MM.1S (cell line): Measurements from ENCODE around the gene MTA3.

Experiments
- DNase-seq: peaks from one replicate; pipeline ENCODE4 v3.0.0-alpha.2; 2015
- H2AFZ ChIP-seq: fragments of 300-600 bp; sonication (generic); 2 replicates; pipeline ENCODE4 v1.6.0; 2016; ENCODE audit warnings: antibody characterized with exemption, low read length
- H3F3A ChIP-seq: fragments of 300-600 bp; sonication (generic); 2 replicates; pipeline ENCODE4 v1.6.1; 2016; ENCODE audit warnings: mild to moderate bottlenecking, antibody characterized with exemption, low read length, moderate library complexity, mixed read lengths; ENCODE audit not compliant: insufficient read depth
- H3K27ac ChIP-seq: fragments of 300-600 bp; sonication (generic); 2 replicates; pipeline ENCODE4 v1.5.1; 2016; ENCODE audit warnings: mild to moderate bottlenecking, low read length
- H3K27me3 ChIP-seq: fragments of 300-600 bp; sonication (generic); replicated peaks from 2 replicates; pipeline ENCODE4 v1.6.0; 2016; ENCODE audit warnings: low read length; ENCODE audit not compliant: insufficient read depth
- H3K36me3 ChIP-seq: fragments of 300-600 bp; sonication (generic); replicated peaks from 2 replicates; pipeline ENCODE4 v1.6.1; 2016; ENCODE audit warnings: mild to moderate bottlenecking, low read length, mixed read lengths; ENCODE audit not compliant: insufficient read depth
- H3K4me1 ChIP-seq: fragments of 300-600 bp; sonication (generic); 2 replicates; pipeline ENCODE4 v1.6.1; 2016; ENCODE audit warnings: low read length, mixed read lengths
- H3K4me2 ChIP-seq: fragments of 300-600 bp; sonication (generic); 2 replicates; pipeline ENCODE4 v1.6.0; 2016; ENCODE audit warnings: low read depth, low read length
- H3K4me3 ChIP-seq: fragments of 300-600 bp; sonication (generic); 2 replicates; pipeline ENCODE4 v1.5.1; 2016; ENCODE audit warnings: low read length, mixed read lengths
- H3K79me2 ChIP-seq: fragments of 300-600 bp; sonication (generic); 2 replicates; pipeline ENCODE4 v1.6.1; 2016; ENCODE audit warnings: mixed run types, low read length, mixed read lengths
- H3K9ac ChIP-seq: fragments of 300-600 bp; sonication (generic); 2 replicates; pipeline ENCODE4 v1.6.1; 2016; ENCODE audit warnings: low read length, mixed read lengths
- H3K9me2 ChIP-seq: fragments of 300-600 bp; sonication (generic); replicated peaks from 2 replicates; pipeline ENCODE4 v1.6.1; 2016; ENCODE audit warnings: mild to moderate bottlenecking, low read length, mixed read lengths; ENCODE audit not compliant: insufficient read depth
- H3K9me3 ChIP-seq: fragments of 300-600 bp; sonication (generic); replicated peaks from 2 replicates; pipeline ENCODE4 v1.6.1; 2016; ENCODE audit warnings: mild to moderate bottlenecking, low read length, mixed read lengths; ENCODE audit not compliant: insufficient read depth
- H4K20me1 ChIP-seq: fragments of 300-600 bp; sonication (generic); 2 replicates; pipeline ENCODE4 v1.6.1; 2016; ENCODE audit warnings: mild to moderate bottlenecking, low read length, moderate library complexity, mixed read lengths; ENCODE audit not compliant: insufficient read depth
- CTCF ChIP-seq: fragments of 300-600 bp; sonication (generic); IDR thresholded peaks from 2 replicates; pipeline ENCODE4 v1.5.1; 2016; ENCODE audit warnings: antibody characterized with exemption, low read length, mixed read lengths
- EZH2 ChIP-seq: fragments of 300-600 bp; sonication (generic); optimal IDR thresholded peaks from 2 replicates; pipeline ENCODE3; 2017; ENCODE audit warnings: low read depth, mild to moderate bottlenecking, antibody characterized with exemption, low read length, mixed read lengths
- EZH2phosphoT487 ChIP-seq: fragments of 300-600 bp; sonication (generic); IDR thresholded peaks from 2 replicates; pipeline ENCODE4 v1.6.1; 2018; ENCODE audit warnings: antibody characterized with exemption, low read length

Gene MTA3

GRCh38 chr2:42756966-42757513 lies 188.6 kb downstream of the MTA3 start:
- Histone ChIP-seq H3K9me2 (no peaks in the 10 kb centered on the region), H3K4me2 (no peak overlapping the region), H3F3A (no peaks in the 10 kb centered on the region), H3K79me2 (no peaks in the 10 kb centered on the region), H3K36me3 (no peaks in the 10 kb centered on the region), H3K4me1 (no peaks in the 10 kb centered on the region), H3K4me3 (no peak overlapping the region), H3K9me3 (no peaks in the 10 kb centered on the region), H3K27ac (no peak overlapping the region), H2AFZ (no peak overlapping the region), H3K9ac (no peak overlapping the region), H4K20me1 (no peaks in the 10 kb centered on the region), H3K27me3 (no peaks in the 10 kb centered on the region)
- TF ChIP-seq CTCF: no peak
- no peak for TF ChIP-seq EZH2phosphoT487
- no peak for TF ChIP-seq EZH2
- DNase-seq: no peak

GRCh38 chr2:42757981-42758740 lies 189.7 kb downstream of the MTA3 start:
- no peaks in the 10 kb centered on the region for H4K20me1 ChIP-seq
- no peak overlapping the region for H3K4me3 ChIP-seq
- H3K79me2 ChIP-seq: no peaks in the 10 kb centered on the region
- no peaks in the 10 kb centered on the region for H3K27me3 ChIP-seq
- H3K4me2 ChIP-seq: no peak overlapping the region
- TF ChIP-seq CTCF (no peak), EZH2 (no peak), EZH2phosphoT487 (no peak)
- no peaks in the 10 kb centered on the region for H3K9me2 ChIP-seq
- H3K4me1 ChIP-seq: no peaks in the 10 kb centered on the region
- H3F3A ChIP-seq: no peaks in the 10 kb centered on the region
- H3K9ac ChIP-seq: no peak overlapping the region
- no peak overlapping the region for H2AFZ ChIP-seq
- DNase-seq: no peak
- no peaks in the 10 kb centered on the region for H3K36me3 ChIP-seq
- H3K9me3 ChIP-seq: no peaks in the 10 kb centered on the region
- H3K27ac ChIP-seq: no peak overlapping the region

- no peaks in the 10 kb centered on the region for H3K27me3 ChIP-seq
- no peaks in the 10 kb centered on the region for H4K20me1 ChIP-seq
- H3K36me3 ChIP-seq: no peaks in the 10 kb centered on the region
- no peak overlapping the region for H3K27ac ChIP-seq
- no peaks in the 10 kb centered on the region for H3F3A ChIP-seq
- no peak overlapping the region for H3K4me3 ChIP-seq
- H3K9me3 ChIP-seq: no peaks in the 10 kb centered on the region
- DNase-seq: no peak
- no peak overlapping the region for H3K4me2 ChIP-seq
- no peak overlapping the region for H2AFZ ChIP-seq
- no peak overlapping the region for H3K9ac ChIP-seq
- no peaks in the 10 kb centered on the region for H3K9me2 ChIP-seq
- H3K4me1 ChIP-seq: no peaks in the 10 kb centered on the region
- no peak for TF ChIP-seq CTCF
- H3K79me2 ChIP-seq: no peaks in the 10 kb centered on the region
These were observed 190.3 kb downstream of the MTA3 start for GRCh38 chr2:42758751-42759150.
